ENCODE measurements around the gene P2RY8. TPM values are rescaled to one million over a fixed set of nuclear protein-coding genes. Genes with fewer than 3 reads are reported as not detected.

Gene P2RY8
- total RNA-seq, 3 donors from 2014 or later = 1.3 to 3.2 (median 1.5) TPM

- DNase-seq (ENCODE audit: low spot score in 2 of 2) = no peak
- TF ChIP-seq CTCF (IDR thresholded peaks at IDR 0.05) (no peak), POLR2A (IDR thresholded peaks at IDR 0.05) (no peak)
- Histone ChIP-seq H3K4me3 (no peak overlapping the region), H3K27ac (no peak overlapping the region), H3K27me3 (peaks cover 0 to 46% of the 10 kb centered on the region in 2 donors), H3K4me1 (no peaks in the 10 kb centered on the region), H3K36me3 (no peaks in the 10 kb centered on the region), H3K9me3 (no peaks in the 10 kb centered on the region)
- intact Hi-C loops (cut with DNase I; ENCODE audit: low total_unique reads) = no loop called here
Observed at GRCh38 chrX:1464041-1464970, 72.7 kb downstream of the P2RY8 start.

- no peaks in the 10 kb centered on the region for H3K4me1 ChIP-seq
- intact Hi-C loops (cut with DNase I; ENCODE audit: low total_unique reads) = no loop called here
- H3K27me3 ChIP-seq = peaks cover 0 to 46% of the 10 kb centered on the region in 2 donors
Observed at GRCh38 chrX:1463581-1463980, 73.4 kb downstream of the P2RY8 start.

GRCh38 chrX:1462596-1463251, 74.3 kb downstream of the P2RY8 start:
- H3K9me3 ChIP-seq = no peaks in the 10 kb centered on the region
- H3K4me3 ChIP-seq = no peak overlapping the region
- no peaks in the 10 kb centered on the region for H3K4me1 ChIP-seq
- H3K27me3 ChIP-seq = peaks cover 0 to 39% of the 10 kb centered on the region in 2 donors
- no peak overlapping the region for H3K27ac ChIP-seq
- TF ChIP-seq POLR2AphosphoS5 (IDR thresholded peaks at IDR 0.05) (no peak), POLR2A (IDR thresholded peaks at IDR 0.05) (no peak), CTCF (IDR thresholded peaks at IDR 0.05) (no peak)
- no peak for DNase-seq (ENCODE audit: low spot score in 2 of 2)
- intact Hi-C loops (cut with DNase I; ENCODE audit: low total_unique reads) = no loop called here
- no peaks in the 10 kb centered on the region for H3K36me3 ChIP-seq

More at GRCh38 chrX:1463581-1463980, 73.4 kb downstream of the P2RY8 start:
- no peaks in the 10 kb centered on the region for H3K36me3 ChIP-seq
- TF ChIP-seq CTCF (IDR thresholded peaks at IDR 0.05) (no peak), POLR2A (IDR thresholded peaks at IDR 0.05) (no peak)
- H3K9me3 ChIP-seq = no peaks in the 10 kb centered on the region
- DNase-seq (ENCODE audit: low spot score in 2 of 2) = no peak
- H3K4me3 ChIP-seq = no peak overlapping the region
- no peak overlapping the region for H3K27ac ChIP-seq

GRCh38 chrX:1462110-1462509, 74.9 kb downstream of the P2RY8 start:
- intact Hi-C loops (cut with DNase I; ENCODE audit: low total_unique reads) = no loop called here
- Histone ChIP-seq H3K4me1 (no peaks in the 10 kb centered on the region), H3K27me3 (peaks cover 0 to 33% of the 10 kb centered on the region in 2 donors), H3K27ac (no peak overlapping the region), H3K36me3 (no peaks in the 10 kb centered on the region), H3K9me3 (no peaks in the 10 kb centered on the region), H3K4me3 (no peak overlapping the region)
- no peak for DNase-seq (ENCODE audit: low spot score in 2 of 2)
- no peak for TF ChIP-seq CTCF (IDR thresholded peaks at IDR 0.05)
- TF ChIP-seq POLR2AphosphoS5 (IDR thresholded peaks at IDR 0.05) = no peak
- no peak for TF ChIP-seq POLR2A (IDR thresholded peaks at IDR 0.05)

- intact Hi-C loops (cut with DNase I; ENCODE audit: low total_unique reads) = loop anchor here (10.0 kb wide), 1 partner anchor 139 kb away; the partner anchor contains the start of gene AKAP17A
- H3K9me3 ChIP-seq = no peaks in the 10 kb centered on the region
- H3K4me1 ChIP-seq = no peaks in the 10 kb centered on the region
- no peak overlapping the region for H3K4me3 ChIP-seq
- no peak overlapping the region for H3K27ac ChIP-seq
- TF ChIP-seq CTCF (IDR thresholded peaks at IDR 0.05) (no peak), POLR2A (IDR thresholded peaks at IDR 0.05) (no peak), POLR2AphosphoS5 (IDR thresholded peaks at IDR 0.05) (no peak)
- no peak for DNase-seq (ENCODE audit: low spot score in 2 of 2)
- H3K36me3 ChIP-seq = no peaks in the 10 kb centered on the region
- no peaks in the 10 kb centered on the region for H3K27me3 ChIP-seq
Observed at GRCh38 chrX:1455948-1456280, 81.1 kb downstream of the P2RY8 start.
